PC-9 (cell line): ENCODE measurements around the gene CCDC146.

Experiments used
- EZH2 ChIP-seq: fragments of 200-600 bp; sonication (generic); IDR thresholded peaks from 2 replicates; pipeline ENCODE4 v1.8.0; 2017; ENCODE audit warnings: antibody characterized with exemption, low read depth
- TF ChIP-seq, protein P1 (sequence below): fragments of 200-600 bp; sonication (generic); conservative IDR thresholded peaks from 2 replicates; pipeline ENCODE4 v1.6.1; 2017; ENCODE audit warnings: mixed run types, antibody characterized with exemption, mild to moderate bottlenecking, moderate library complexity

- TF ChIP-seq, protein P1, sequence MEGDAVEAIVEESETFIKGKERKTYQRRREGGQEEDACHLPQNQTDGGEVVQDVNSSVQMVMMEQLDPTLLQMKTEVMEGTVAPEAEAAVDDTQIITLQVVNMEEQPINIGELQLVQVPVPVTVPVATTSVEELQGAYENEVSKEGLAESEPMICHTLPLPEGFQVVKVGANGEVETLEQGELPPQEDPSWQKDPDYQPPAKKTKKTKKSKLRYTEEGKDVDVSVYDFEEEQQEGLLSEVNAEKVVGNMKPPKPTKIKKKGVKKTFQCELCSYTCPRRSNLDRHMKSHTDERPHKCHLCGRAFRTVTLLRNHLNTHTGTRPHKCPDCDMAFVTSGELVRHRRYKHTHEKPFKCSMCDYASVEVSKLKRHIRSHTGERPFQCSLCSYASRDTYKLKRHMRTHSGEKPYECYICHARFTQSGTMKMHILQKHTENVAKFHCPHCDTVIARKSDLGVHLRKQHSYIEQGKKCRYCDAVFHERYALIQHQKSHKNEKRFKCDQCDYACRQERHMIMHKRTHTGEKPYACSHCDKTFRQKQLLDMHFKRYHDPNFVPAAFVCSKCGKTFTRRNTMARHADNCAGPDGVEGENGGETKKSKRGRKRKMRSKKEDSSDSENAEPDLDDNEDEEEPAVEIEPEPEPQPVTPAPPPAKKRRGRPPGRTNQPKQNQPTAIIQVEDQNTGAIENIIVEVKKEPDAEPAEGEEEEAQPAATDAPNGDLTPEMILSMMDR = no peak
- TF ChIP-seq EZH2 = no peak
These were observed 215.8 kb downstream of the CCDC146 start for GRCh38 chr7:77338260-77338659.
